ENCODE data around the gene ATRN. TPM values are rescaled to one million over a fixed set of nuclear protein-coding genes. Genes with fewer than 3 reads are reported as not detected.

The ATRN gene
- total and polyA plus RNA-seq, 2 donors (not counting 3 experiments of a cell fraction or from before 2014, with no cell fraction given): 32.3 to 33.1 TPM

GRCh38 chr20:3616250-3616649, 145.4 kb downstream of the ATRN start:
- Histone ChIP-seq H4K20me1 (replicated peaks; ENCODE audit: control insufficient read depth, extremely low read depth, insufficient read depth, low read length) (no peaks in the 10 kb centered on the region), H2AFZ (ENCODE audit: low read depth, low read length) (no peak overlapping the region), H3K9me3 (replicated peaks; ENCODE audit: control insufficient read depth, insufficient read depth, low read length) (no peaks in the 10 kb centered on the region), H3K36me3 (ENCODE audit: control insufficient read depth in 2 of 2, extremely low read depth in 1 of 2, insufficient read depth in 2 of 2, low read length in 2 of 2) (no peaks in the 10 kb centered on the region), H3K27me3 (ENCODE audit: control insufficient read depth in 2 of 2, insufficient read depth in 2 of 2, low read length in 2 of 2) (no peaks in the 10 kb centered on the region), H3K27ac (ENCODE audit: insufficient read depth, low read depth, low read length) (no peak overlapping the region), H3K79me2 (ENCODE audit: control insufficient read depth, insufficient read depth, low read length) (no peaks in the 10 kb centered on the region), H3K4me1 (ENCODE audit: control insufficient read depth, extremely low read depth, insufficient read depth, low read length) (no peaks in the 10 kb centered on the region), H3K4me2 (ENCODE audit: insufficient read depth, low read length) (no peak overlapping the region), H3K4me3 (replicated peaks in 1 of 3; ENCODE audit: insufficient read depth in 1 of 3, low read depth in 1 of 3, low read length in 3 of 3) (no peak overlapping the region), H3K9me1 (replicated peaks; ENCODE audit: control insufficient read depth, extremely low read depth, insufficient read depth, low read length) (no peaks in the 10 kb centered on the region), H3K9ac (replicated peaks; ENCODE audit: extremely low read depth, insufficient read depth, low read length) (no peak overlapping the region)
- CTCF ChIA-PET: no interaction called here
- TF ChIP-seq CTCF (IDR thresholded peaks at IDR 0.05; ENCODE audit: extremely low read depth in 1 of 2, insufficient read depth in 1 of 2, low read depth in 1 of 2, low read length in 2 of 2): no peak
- no peak for TF ChIP-seq EZH2 (IDR thresholded peaks at IDR 0.05; ENCODE audit: borderline replicate concordance, low read depth, low read length, severe bottlenecking)
- no peak for TF ChIP-seq GATA2 (IDR thresholded peaks at IDR 0.05; ENCODE audit: insufficient read depth, insufficient read length, low read depth, low read length)
- TF ChIP-seq POLR2A (IDR thresholded peaks at IDR 0.05; ENCODE audit: low read depth, low read length): no peak
- no peak for TF ChIP-seq MAX (IDR thresholded peaks at IDR 0.05; ENCODE audit: insufficient read depth, insufficient read length)
- TF ChIP-seq FOS (IDR thresholded peaks at IDR 0.05; ENCODE audit: borderline replicate concordance, insufficient read depth, low read length): no peak
- no peak for TF ChIP-seq POLR2AphosphoS5 (IDR thresholded peaks at IDR 0.05; ENCODE audit: insufficient read depth, low read depth, low read length)
- no peak for TF ChIP-seq MYC (IDR thresholded peaks at IDR 0.05; ENCODE audit: low read depth, low read length)
- TF ChIP-seq JUN (IDR thresholded peaks at IDR 0.05; ENCODE audit: borderline replicate concordance, insufficient read depth, insufficient read length, low read depth): no peak
- dilution Hi-C loops (cut with MboI; ENCODE audit: extremely low pct_ligation_motif_present, low sequenced_read_pairs) (no loop called here), intact Hi-C loops (cut with micrococcal nuclease) (no loop called here)
- FAIRE-seq (no peak), DNase-seq (ENCODE audit: low read depth, low spot score) (peak; percentile 9)
- POLR2A ChIA-PET: no interaction called here
- no TSS peak for BruUV-seq (replicated peaks)
